Kidney glomerular epithelial cell (primary cell): ENCODE results near the gene PARP6.
"Not testable (repeated sequence)": the region's sequence is repeated elsewhere in the genome, so short reads cannot be mapped to it uniquely, and the experiment has no call there.

Experiments
- DNase-seq: peaks from one replicate; lab custom pipeline; 2025; lab: John Stamatoyannopoulos, UW

PARP6 gene

GRCh38 chr15:72280751-72281150, 8.4 kb upstream of the PARP6 start:
- DNase-seq, result no peak

- no peak for DNase-seq
Observed at GRCh38 chr15:72278737-72279136, 6.4 kb upstream of the PARP6 start.

GRCh38 chr15:72276326-72276700, 4.0 kb upstream of the PARP6 start:
- DNase-seq, result no peak

DNA sequence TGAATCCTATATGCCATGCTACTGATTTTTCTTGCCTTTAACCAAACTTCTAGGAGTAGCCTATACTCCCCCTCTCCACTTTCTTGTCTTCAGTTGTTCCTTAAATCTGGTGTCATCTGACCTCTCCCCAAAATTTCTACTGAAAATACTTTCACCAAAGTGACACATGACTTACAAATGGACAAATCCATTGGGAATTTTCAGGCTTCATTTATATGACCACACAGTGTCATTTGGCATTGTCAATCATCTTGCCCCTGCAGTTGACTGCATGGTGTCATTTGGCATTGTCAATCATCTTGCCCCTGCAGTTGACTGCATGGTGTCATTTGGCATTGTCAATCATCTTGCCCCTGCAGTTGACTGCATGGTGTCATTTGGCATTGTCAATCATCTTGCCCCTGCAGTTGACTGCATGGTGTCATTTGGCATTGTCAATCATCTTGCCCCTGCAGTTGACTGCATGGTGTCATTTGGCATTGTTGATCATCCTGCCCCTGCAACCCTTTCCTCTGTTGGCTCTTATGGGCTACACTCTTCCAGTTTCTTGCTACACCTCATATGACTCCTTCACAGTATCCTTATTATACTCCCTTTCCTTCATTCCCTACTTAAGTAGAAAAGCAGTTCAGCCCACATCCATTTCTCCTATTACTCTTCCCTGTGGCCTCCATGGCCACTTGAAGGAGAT, 3.4 kb upstream of the PARP6 start:
- not testable (repeated sequence) for DNase-seq

- DNase-seq, result no peak
Observed at GRCh38 chr15:72272997-72273352, 621 bp upstream of the PARP6 start.

GRCh38 chr15:72271895-72272212, 500 bp downstream of the PARP6 start:
- DNase-seq, result no peak

DNA sequence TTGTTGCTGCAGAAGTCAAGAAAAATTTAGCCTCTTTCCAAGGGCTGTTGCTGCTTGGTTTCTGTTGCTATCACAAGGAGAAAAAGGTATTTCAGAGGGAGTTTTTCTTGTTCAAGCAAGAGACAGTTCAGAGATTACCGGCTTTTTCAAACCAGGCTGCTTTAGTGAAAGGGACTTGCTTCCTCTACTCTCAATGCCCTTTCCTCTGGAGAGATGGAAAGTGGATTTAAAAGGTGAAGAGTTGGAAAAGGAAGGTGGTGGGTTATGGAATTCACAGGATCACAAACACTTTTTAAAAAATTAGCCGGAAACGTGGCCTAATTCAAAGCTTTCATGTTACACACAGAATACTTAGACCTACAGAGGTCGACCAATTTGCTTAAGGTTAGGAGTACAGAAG, 1.1 kb downstream of the PARP6 start:
- no peak for DNase-seq

GRCh38 chr15:72269739-72270138, 2.6 kb downstream of the PARP6 start:
- DNase-seq, result no peak

DNA sequence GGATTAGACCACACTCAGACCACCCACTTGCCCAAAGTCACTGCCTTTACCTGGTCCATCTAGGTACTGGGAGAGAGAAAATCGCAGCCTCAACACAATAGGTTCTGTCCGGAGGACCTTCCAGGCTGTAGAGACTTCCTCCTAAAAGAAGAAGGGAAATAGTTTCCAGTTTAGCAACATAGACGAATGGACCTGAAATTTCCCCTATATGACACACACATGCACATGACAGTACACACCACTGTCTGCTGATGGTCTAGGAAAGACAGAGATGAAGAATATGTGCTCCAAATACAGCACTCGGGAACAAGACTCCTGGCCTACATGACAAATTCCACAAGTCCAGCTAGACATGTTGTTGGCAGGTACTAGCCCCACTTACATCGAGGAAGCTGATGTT, 7.3 kb downstream of the PARP6 start:
- DNase-seq, result no peak

- no peak for DNase-seq
Observed at GRCh38 chr15:72252663-72253299, 19.6 kb downstream of the PARP6 start.

DNA sequence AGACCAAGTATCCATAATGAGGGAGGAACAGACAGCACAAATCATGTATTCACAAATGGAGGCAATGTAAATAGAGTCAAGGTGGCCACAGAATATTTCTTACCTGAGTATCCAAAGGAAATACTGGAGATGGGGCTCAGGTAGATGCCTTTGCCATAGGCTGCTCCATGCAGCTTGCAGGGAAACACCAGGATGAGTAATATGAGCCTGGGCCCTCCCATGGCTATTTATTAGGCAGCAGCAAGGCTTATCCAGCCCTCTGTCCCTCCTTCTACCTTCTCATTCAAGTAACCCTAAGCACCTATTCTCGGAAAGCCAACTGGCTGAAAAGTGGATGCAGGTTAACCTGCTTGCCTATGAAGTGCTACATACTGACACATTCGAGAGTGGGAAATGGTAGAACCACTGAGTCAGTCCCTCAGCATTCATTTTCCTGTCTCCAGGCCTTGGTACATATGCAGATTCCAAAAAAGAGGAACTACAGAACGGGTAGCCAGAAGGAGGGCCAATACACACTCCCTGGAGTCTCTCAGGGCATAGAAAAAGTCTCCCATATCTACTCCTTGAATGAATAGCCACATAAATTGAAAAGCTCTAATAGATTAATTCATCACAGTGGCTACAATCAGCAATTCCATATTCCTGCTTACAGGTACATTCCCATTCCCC, 23.1 kb downstream of the PARP6 start:
- no peak for DNase-seq

DNA sequence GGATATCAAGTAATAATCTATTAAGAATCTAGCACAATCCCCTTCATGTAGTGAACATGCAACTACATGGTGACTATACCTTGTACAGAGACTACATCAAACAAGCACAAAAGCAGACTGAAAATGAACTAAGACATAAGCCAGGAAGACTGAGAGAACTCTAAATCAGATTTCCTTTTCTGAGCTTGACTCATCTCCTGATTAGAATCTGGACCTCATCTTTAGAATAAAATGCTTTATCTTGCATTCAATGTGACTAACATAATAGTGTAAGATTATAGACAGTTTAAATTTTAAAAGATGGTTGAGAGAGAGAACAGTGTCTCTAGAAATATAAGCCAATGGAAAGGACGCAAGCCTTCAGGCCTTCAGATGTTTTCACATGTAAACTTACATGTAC, 23.8 kb downstream of the PARP6 start:
- no peak for DNase-seq

- DNase-seq, result no peak
Observed at GRCh38 chr15:72242775-72243370, 29.5 kb downstream of the PARP6 start.

- no peak for DNase-seq
Observed at GRCh38 chr15:72239652-72240051, 32.7 kb downstream of the PARP6 start.

- no peak for DNase-seq
Observed at GRCh38 chr15:72238586-72238985, 33.8 kb downstream of the PARP6 start.

- no peak for DNase-seq
Observed at GRCh38 chr15:72237853-72238224, 34.5 kb downstream of the PARP6 start.

DNA sequence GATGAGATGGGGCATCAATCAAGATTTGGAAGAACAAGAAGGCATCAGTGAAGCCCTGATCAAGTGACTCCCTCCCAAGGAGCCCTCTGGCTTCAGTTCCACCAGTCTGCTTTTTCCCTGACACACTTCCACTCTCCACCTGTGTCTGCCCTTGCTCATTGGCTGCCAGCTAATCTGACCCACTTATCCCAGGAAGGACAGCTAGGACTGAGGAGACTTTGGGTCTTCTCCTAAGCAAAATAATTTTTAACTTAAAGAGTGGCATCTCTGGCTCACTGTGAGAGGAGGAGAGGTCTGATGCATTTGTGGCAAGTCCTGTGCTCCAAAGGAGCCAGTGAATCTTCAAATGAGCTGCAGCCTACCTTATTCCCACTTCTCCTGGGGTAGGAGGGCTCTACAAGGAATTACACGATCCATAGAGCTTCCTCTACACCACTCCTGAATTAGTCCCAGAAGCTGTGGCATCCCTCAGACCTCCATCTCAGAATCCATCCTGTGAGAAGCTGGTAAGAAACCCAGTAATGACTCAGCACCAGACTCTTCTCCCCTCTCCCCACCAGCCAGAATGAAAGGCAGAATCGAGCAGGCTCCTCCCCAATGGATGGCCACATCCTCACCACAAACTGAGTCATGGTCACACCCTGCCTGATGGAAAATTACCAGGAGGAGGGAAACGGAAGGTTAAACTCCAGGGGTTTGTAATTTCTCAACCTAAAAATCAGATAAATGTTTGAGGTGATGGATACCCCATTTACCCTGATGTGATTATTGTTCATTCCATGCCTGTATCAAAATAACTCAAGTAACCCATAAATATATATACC, 35.1 kb downstream of the PARP6 start:
- peak; percentile 98 for DNase-seq

DNA sequence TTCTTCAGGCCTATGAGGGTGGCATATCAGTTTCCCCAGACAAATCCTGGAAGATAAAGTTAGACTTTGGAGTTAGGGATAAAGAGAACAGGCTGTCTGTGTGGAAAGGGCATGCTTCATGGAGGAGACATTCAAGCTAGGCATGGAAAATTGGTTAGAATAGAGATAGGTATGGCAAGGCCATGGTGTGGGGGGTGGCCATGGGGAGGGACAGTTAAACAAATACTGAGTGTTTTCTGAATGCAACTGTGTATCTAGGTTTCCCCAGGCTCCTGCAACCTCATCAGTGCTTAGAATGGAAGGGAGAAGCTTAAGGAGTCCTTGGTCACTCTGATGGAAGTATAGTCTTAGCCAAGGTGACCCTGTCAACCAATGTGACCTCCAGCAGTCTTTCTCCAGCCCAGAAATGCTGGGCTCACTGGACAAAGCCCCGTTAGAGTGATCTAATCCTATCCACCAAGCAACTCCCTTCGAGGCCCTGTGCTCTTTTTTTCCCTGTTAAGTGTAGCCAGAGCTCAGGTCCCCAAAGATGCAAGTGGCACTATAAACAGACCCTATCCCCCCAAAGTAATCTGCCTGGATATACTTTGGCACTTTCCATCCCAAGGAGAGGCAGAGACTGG, 35.9 kb downstream of the PARP6 start:
- no peak for DNase-seq

- no peak for DNase-seq
Observed at GRCh38 chr15:72235298-72235697, 37.1 kb downstream of the PARP6 start.

DNA sequence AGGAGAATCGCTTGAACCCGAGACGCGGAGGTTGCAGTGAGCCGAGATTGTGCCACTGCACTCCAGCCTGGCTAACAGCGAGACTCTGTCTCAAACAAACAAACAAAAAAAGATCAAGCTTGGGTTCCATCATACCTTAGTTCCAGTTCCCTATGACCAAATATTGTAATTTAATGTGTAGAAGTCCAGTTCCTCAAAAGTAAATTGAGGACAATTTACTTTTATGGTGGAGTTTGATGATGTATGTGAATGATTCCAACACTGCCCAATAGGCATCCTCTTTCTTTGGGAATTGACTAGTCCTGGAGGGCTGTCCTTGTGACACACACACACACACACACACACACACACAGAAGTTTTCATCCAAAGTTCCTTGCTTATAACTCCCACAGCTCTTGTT, 38.6 kb downstream of the PARP6 start:
- no peak for DNase-seq

GRCh38 chr15:72231833-72232478, 40.4 kb downstream of the PARP6 start:
- DNase-seq, result peak; percentile 64
